GM21737 (cell line): Measurements from ENCODE around the gene DBX2.
"Not testable (repeated sequence)": the region's sequence is repeated elsewhere in the genome, so short reads cannot be mapped to it uniquely, and the experiment has no call there.

ENCODE experiments used
- ATAC-seq: cut with Tn5 transposase; IDR thresholded peaks from one replicate; pipeline ENCODE4 v1.9.1; 2021; ENCODE audit warnings: mild to moderate bottlenecking, moderate library complexity; ENCODE audit not compliant: unreplicated experiment

Gene DBX2

DNA sequence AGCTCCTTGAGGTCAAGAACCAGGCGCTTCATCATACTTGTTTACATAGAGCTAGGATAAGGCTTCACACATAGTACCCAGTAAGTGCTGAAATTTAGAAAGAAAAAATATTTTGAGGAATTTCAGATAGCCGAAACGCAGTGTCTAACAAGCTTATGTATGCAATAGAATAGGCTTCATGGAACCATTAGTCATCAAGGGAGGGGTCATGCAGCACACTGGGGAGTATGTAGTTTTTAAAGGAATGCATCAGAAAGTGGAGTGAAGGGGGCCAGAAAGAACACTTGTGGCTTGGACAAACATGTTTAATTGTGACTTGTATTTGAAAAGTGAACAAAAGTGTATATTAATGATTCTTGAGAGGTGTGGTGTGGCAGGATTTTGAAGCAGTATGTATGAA is 38.1 kb downstream of the DBX2 start:
- ATAC-seq = no peak

DNA sequence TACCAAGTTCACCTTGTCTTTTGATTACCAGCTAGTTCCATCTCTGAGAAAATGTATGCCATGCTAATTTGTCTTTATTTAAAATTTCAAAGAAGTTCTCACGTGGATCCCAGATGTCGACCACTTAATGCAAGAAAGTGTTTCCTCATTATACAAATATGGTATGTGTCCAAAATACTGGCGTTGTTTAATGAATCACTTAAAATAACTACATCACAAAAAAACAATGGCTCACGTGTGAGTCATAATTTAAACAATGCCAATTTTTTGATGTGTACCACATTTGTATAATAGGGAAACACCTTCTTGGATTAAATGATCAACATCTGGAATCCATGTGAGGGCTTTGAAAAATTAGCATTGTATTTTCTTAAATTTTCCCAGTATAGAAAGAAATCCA is 40.8 kb downstream of the DBX2 start:
- ATAC-seq = no peak

DNA sequence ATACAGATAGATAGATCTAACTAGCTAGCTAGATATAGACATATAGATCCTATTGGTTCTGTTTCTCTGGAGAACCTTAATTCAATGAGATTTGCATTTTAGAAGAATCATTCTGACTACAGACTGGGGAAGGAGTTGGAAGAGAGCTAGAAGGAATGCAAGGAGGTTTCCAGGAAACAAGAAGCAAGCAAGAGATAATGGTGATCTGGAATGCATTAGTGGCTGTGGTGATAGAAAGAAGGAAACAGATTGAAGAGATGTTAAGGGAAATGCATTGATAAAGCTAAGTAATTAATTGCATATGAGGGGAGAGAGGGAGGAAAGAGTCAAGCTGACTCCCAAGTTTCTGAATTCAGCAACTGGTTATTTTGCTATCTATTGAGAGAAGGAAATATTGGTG is 42.7 kb downstream of the DBX2 start:
- no peak for ATAC-seq

DNA sequence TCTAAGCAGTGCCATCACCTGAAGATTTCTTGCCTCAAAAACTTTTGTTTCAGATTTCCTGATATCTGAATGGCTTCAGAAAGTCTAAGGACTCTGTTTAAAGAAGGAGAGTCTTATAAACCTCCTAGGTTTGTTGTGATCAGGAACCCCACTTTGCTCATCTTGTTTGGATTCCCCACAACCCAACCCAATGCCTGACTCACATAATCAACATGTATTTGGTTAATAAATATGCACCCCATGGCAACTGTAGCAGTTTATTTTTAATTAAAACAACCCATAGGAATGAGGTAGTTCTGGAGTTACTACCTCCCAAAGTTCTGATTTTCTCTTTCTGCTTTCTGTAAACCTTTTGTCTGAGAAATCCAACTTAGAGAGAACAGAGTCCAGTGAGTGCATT is 51.5 kb downstream of the DBX2 start:
- ATAC-seq = no peak

DNA sequence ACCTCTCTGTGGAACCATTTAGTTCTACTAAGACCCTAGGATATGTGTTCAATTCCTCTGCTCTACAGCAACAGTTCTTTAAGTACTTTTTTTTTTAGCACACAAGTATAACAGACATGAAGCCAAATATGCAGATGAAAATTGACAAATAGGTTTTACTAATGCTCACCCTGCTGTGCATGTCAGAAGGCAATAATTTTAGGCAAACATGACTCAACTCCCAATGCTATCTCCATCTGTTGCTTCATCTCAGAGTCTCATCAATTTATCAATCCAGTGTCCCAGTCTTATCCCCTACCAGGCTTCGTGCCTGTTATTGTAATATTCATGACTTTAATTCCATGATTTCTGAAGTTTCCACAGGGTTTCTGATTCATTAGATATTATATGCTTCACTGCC is 57.7 kb downstream of the DBX2 start:
- ATAC-seq = no peak

DNA sequence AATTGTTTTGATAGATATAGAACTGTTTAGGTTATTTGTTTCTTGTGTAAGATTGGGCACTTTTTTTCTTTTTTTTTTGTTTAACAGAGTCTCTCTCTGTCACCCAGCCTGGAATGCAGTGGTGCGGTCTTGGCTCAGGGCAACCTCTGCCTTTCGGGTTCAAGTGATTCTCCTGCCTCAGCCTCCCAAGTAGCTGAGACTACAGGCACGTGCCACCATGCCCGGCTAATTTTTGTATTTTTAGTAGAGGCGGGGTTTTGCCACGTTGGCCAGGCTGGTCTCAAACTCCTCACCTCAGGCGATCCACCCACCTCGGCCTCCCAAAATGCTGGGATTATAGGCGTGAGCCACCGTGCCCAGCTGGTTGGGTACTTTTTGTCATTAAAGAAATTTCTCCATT is 66.0 kb downstream of the DBX2 start:
- not testable (repeated sequence) for ATAC-seq

DNA sequence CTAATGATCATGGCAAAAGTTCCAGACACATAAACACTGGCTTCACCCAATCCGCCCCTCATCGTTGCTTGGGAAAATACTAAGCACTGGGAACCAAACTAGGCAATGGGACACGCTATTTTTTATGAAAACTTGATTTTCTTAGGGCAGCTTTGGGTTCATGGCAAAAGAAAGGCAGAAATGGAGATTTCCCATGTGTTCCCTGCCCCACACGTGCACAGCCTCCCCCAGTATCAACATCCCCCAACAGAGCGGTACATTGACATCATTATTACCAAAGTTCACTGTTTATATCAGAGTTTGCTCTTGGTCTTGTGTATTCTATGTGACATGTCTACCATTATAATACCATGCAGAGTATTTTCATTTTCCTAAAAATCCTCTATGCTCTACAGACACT is 71.0 kb downstream of the DBX2 start:
- ATAC-seq = no peak

DNA sequence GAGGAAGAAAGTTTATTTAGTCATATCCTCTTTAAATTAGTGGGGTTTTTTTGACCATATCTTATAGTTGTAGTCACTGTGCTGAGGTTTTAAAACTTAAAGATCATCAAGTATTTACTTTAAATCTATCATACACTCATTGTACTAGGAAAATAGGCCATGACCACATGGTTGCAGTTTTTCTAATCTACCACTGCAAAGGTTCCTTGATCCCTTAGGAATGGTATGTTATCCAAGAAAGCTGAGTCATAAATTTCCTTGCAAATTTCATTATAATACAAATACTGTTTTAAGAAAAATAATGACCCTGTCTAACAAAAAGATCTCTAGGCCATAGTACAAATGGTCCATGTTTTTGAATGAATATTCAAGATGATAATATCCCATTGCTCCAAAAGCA is 74.7 kb downstream of the DBX2 start:
- ATAC-seq = no peak

DNA sequence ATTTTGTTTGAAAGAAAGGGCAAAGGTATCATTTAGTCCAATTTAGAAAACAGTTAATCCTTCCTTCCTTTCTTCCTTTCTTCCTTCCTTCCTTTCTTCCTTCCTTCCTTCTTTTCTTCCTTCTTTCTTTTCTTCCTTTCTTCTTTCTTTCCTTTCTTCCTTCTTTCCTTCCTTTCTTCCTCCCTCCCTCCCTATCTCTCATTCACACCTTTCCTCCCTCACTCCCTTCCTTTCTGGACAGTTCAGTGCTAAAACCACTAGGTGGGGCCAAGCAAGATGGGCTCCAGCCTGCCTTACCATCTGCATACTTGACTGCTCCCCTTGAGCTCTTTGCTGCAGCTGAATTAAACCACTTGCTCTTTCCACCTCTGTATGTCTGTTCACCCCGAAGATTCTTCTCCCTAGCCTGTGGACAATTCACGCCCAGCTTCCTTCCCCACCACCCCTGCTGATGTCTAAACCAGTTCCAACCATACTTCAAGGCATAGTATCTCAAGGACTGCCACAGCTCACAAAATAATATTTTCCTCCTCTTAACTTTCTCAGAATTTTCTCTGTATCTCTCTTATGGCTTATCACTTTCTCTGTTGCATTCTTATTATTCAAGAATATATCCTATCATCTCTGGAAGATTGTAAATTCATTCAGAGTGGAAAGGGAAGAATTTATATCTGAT is 78.0 kb downstream of the DBX2 start:
- ATAC-seq = no peak

DNA sequence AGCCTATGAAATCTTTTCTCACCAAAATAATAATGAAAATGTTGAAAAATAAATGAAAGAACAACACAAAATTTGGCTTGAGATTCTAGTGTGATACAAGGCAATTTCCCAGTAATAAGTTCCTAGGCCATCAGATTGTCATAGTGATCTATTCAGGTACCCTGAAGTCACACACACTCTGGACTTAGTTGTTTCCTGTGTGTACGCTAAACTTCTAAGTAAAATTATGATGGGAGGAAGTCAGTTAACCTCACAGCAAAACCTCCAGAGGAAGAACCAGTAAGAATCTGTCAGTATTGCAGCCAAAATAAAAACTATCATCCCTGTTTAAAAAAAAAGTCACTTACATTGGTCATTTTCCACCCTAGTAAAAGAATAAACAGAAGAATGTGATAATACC is 81.9 kb downstream of the DBX2 start:
- ATAC-seq = no peak
